ENCODE measurements around the gene LYPD4.

LYPD4 gene

DNA sequence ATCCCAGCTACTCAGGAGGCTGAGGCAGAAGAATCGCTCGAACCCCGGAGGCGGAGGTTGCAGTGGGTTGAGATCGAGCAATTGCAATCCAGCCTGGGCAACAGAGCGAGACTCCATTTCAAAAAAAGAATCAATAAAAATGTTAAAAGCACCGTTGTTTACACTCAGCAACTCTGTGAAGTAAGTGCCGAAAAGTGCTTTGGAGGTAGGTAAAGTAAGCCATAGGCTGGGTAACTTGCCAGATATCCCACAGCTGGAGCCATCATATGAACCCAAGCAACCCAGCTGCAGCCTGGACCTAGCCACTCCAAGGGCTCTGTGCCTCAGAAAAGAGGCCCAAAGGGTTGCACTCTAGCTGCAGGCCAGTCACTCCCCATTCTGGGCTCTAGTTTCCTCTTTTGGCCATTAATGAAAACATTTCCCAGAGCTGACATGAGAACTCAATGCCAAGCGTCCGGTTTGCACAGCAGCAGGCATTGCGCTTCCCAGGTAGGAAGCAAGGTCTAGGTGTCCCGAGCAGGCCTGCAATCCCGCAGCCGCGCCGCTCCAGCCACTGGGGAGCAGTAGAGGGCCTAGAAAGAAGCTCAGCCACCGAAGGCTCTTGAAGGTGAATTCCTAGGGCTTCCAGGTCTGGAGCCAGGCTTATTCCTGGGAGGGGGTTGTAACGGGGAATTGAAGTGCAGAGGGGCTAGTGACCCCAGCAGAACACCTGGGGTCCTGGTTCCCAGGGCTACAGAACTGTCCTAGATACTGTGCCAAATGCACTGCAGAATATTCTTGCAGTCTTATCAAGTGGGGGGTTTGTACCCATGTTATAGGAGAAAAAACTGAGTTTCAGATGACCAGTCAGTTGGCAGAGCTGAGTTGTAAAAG, 28.5 kb upstream of the LYPD4 start:
- DNase-seq (ENCODE audit: low spot score) = no peak

DNA sequence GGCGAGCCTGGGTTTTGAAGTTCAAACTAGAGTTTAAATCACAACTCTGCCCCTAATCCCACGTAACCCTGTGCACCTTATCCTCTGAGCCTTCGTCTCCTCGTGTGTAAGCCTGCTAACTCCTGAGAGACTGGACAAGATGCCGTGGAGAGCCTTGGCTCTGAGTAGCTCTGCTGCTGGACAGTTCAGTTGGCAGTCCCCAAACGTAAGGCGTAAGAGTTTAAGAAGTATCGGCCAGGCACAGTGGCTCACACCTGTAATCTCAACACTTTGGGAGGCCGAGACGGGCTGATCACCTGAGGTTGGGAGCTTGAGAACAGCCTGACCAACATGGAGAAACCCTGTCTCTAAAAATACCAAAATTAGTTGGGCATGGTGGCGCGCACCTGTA, 27.9 kb upstream of the LYPD4 start:
- no peak for DNase-seq (ENCODE audit: low spot score)

DNA sequence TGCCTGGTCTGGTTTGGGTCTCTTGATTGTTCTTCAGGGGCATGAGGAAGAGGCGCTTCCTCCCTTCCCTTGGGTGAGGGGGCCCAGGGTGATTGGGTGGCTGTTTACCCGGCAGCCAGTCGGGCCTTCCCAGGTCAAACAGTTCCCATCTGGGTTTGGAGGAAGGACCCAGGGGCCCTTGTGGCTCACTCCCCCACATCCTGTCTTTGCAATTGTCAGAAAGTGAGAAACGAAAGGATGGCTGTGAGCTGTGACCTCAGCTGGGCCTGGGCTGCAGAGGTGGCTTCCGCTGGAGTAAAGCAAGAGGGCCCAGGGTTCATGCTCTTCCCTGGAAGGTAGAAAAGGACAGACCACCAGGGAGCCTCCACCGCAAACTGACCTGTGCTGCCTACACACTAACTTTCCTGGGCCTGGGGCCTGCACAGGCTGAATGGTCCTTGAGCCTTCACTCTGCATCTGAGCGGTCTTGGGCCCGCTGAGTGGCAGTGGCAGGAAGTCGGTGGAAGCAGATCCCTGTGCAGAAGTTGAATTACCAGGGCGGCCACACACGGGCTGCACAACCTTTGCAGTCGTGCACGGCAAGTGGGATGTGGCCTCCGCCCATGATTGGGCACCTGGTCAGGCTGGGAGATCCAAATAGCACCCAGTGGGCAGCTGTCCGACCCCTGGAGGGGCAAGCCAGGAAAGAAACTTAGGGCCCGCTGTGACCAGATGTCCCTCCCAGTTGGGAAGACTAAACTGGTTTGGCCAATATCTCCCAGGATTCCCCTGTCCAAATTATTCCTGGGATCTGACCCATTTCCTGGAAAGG, 27.3 kb upstream of the LYPD4 start:
- no peak for DNase-seq (ENCODE audit: low spot score)

DNA sequence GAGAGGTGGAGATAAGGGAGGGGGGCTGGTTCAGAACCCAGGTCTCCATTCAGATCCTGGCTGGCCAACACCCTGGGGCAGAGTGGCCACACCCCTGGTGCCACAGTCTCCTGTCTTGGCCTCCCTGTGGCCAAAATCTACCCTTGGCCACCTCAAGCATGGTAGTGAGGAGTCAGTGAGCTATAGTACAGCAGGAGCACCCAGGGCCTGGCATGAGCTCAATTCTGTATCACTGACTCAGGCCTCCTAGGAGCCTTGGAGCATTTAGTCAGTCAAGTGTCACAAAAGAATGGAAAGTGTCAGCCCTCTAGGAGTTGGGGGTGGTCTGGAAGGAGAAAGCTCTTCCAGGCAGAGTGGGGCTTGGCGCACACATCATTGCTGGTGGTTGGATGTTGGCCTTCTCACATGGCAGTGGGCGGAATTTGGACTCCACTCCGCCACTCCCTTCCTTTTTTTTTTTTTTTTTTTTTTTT, 26.0 kb upstream of the LYPD4 start:
- peak; percentile 49 for DNase-seq (ENCODE audit: low spot score)

DNA sequence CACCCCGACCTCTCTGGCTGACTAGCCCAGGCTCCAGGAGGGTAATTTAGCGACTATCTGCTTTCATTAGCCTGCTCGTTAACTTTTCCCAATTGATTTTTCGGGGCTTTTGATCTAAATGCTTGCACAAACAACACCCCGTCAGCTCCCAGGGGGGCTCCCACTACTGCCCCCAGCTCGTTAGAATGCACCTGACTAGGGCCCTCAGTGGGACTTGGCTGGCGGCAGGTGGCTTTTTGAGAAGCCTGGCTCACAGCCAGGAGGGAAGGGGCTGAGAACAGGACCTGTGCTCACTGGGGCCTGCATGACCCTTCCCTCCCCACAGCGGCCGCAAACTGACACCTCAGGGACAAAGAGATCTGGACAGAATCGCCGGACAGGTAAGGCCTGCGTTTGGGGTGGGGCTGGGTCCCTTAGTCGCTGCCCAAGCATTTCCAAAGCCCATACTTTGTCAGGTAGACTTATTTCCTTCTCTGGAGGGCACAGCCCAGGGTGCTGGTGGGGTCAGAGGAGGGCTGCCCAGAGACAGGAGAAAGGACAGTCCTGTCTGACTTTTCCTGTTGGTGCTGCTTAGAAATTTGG, 25.0 kb upstream of the LYPD4 start:
- DNase-seq (ENCODE audit: low spot score) = no peak

DNA sequence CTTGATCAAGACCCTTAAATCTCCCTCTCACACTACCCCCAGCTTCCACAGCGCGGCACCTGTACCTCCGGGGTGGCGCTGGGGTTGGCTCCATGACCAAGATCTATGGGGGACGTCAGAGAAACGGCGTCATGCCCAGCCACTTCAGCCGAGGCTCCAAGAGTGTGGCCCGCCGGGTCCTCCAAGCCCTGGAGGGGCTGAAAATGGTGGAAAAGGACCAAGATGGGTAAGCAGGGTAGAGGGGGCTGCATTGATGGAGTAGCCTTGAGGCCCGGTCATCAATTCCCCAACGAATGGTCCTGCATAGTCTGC, 24.5 kb upstream of the LYPD4 start:
- DNase-seq (ENCODE audit: low spot score) = no peak

DNA sequence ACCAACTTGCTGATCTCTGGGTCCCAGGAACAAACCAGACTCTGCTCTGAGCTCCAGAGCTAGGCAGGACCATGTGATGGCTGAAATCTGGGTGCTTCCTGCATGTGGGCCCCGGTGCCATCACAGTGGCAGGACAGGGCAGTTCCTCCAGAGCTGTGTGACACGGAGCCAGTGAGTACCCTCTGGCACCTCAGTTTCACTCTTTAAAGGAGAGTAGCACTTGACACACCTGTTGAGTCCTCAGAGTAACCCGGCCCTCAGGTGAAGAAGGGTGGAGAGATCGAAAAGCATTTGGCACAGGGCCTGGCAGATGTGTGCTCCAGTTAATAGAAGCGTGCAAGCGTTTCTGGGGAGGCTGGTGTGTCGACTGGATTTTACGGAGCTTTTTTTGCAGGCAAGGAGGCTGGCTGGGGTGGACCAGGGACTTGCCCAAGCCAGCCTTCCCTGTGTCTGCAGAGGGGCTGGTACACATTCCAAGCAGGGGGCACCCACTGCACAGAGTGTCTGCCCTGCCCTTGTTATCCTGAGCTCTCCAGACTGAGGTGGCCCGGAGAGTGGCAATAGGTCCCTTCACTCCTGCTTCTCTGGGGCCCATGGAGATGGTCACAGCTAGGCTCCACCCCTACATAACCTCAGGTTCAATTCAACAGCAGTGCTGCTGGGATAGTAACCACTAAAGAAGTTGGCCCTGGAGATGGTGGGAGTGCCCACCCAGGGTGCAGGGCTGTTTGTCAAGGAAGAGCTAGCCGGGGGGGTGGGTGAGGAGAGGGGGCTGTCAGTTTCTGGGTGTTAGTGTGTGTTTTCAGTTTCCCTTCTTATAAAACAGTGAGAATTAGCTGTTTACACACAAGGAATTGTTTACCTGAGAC, 23.9 kb upstream of the LYPD4 start:
- DNase-seq (ENCODE audit: low spot score) = no peak

DNA sequence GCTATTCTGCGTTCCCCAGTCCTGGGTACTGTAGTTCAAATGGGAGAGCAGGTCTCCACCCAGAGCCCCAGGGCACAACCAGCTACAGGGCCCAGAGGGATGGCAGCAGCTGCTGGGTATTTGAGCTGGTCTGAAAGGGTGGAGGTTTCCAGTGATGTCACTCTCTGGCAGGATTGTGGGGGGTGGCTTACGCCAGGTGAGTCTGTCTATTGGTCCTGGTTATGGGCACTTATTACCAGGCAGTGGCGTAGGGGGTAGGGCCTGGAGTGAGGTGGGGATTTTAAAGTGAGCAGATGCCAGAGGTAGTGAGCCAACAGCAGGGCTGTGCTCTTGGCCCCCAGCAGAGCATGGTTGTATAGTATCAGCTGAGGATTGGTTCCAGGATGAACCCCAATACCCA, 21.8 kb upstream of the LYPD4 start:
- no peak for DNase-seq (ENCODE audit: low spot score)

DNA sequence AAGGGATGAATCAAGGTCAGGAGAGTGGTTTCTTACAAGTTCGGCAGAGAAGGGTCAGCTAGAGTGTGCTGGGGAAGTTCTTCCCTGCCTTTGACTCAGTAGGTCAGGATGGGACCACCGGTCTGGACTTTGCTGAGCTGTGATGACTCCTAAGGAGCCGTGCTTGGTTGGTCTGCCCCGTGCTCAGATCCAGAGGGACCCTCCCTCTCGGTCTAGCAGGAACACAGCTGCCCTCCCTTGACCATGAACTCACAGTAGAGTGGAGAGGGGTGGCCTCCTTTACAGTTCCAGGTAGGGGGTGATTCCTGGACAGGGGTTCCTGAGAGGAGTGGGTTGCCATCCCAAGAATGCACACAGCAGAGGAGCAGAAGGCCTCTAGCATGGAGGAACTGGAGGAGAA, 19.9 kb upstream of the LYPD4 start:
- DNase-seq (ENCODE audit: low spot score) = no peak

DNA sequence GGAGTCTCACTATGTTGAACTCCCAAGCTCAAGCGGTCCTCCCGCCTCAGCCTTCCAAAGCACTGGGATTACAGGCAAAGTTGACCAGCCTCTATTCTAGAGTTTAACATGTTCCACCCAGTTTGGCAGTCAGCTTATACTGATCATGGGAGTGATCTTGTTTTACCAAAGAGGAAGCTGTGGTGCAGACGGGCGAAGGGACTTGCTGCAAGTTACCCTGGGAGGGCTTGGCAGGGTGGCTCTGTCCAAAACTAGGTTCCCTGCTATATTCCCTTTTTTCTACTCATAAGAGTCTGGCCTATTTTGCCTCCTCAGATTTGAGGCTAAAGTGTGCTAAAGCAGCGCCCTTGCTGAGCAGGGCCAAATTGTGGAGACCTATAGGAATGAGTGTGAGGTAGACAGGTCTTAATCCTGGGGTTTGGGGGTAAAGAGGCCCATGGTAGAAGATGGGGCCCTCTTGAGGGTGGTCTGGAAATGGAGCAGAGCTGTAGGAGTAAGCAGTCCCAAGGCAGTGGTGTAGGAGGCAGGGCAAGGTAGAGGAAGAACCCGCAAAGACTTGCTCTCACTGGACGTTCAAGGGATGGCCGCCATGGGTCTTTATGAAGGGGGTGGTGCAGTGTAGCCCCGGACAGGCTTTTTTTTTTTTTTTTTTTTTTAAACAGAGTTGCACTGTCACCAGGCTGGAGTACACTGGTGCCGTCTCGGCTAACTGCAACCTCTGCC, 18.9 kb upstream of the LYPD4 start:
- no peak for DNase-seq (ENCODE audit: low spot score)

DNA sequence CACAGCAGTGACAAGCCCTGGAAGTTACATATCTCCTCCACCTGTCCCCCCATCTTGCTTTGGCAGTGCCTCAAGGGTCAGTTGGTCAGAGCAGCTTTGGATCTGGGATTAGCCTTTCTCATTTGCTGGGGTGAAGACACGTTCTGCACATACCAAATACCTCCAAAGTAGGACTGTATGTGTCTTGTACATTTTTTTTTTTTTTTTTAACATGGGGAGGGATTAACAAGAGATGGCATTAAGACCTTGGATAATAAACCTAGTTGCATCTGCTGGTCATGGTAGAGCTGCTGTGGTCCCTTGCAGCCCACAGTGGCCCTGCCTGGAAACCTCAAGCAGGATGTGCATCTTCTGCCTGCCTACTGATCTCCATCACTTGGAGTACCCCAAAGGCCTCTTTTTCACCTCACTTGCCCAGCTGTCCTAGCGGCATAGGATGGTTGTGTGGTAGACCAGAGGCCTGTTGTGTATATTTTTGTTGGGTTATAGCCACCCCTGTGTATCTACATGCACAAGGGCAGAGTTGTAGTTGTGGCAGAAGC, 18.0 kb upstream of the LYPD4 start:
- no peak for DNase-seq (ENCODE audit: low spot score)

DNA sequence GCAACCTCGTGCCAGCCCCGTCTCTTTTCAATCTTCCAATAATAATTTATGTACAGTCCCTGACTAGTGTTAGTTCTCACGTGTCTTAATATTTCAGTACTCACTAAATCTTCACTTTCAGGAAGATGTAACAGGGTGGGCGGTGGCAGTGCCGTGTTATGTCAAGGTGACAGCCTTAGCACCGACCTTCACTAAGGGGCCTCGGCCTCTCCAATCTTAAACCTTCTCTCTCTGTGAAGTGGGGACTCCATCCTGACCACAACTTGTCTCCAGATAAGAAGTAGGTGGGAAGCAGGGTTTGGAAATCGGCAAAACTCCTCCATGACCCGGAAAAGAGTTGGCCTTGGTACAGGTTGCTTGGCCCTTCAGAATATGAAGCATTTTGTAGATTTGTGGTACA, 17.4 kb upstream of the LYPD4 start:
- no peak for DNase-seq (ENCODE audit: low spot score)

DNA sequence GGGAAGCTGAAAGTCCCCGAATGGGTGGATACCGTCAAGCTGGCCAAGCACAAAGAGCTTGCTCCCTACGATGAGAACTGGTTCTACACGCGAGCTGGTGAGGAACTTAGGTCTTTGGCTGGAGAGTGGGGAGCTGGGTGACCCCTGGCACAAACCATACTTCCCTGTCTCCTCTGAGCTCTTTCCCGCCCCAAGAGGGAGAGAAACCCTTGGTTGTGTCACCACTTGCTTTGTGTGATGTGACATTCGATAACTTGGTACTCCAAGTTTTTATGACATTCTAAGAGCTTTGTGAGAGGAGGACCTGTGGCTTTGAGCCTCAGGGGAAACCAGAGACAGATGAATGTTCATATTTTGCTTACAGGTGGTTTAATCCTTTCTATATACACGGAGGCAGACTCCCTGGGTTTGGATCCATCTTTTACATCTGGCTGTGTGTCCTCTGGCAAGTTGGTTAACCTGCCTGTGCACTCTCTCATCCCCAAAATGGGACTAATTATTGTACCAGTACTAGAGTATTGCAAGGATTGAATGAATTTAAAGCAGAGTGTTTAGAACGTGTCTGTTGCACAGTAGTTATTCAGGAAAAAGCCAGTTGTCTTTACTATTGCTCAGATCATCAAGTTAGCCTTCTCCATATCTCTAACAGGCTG, 16.8 kb upstream of the LYPD4 start:
- no peak for DNase-seq (ENCODE audit: low spot score)

DNA sequence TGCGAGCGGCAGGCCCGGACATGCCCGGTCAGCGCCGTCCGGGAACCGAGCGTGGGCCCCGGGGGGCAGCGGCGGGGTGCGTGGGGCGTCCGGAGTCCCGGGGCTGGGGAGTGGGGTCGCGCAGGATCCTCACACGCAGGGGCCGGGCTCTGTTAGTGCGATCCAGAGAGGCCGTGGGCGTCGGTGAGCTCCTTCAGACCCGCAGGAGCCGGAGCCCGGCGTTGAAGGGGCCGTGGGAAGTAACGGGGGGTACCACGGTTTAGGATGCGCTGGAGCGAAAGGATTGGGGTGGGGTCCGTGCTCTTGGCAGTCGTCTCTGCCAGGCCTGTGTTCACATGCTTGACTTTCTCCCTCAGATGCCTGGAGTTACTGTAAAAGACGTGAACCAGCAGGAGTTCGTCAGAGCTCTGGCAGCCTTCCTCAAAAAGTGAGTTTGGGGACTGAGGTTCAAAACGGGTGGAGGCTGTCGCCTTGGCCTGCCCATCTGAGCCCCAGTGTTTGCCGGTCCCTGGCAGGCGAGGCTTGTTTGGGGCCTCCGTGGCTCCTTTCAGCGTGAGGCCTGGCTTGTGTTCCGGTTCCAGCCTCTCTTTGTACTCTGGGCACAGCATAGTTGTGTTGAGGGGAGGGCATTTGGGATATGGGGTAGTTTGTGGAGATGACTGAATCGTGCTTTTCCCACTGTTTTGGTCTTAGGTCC, 16.1 kb upstream of the LYPD4 start:
- DNase-seq (ENCODE audit: low spot score) = no peak

DNA sequence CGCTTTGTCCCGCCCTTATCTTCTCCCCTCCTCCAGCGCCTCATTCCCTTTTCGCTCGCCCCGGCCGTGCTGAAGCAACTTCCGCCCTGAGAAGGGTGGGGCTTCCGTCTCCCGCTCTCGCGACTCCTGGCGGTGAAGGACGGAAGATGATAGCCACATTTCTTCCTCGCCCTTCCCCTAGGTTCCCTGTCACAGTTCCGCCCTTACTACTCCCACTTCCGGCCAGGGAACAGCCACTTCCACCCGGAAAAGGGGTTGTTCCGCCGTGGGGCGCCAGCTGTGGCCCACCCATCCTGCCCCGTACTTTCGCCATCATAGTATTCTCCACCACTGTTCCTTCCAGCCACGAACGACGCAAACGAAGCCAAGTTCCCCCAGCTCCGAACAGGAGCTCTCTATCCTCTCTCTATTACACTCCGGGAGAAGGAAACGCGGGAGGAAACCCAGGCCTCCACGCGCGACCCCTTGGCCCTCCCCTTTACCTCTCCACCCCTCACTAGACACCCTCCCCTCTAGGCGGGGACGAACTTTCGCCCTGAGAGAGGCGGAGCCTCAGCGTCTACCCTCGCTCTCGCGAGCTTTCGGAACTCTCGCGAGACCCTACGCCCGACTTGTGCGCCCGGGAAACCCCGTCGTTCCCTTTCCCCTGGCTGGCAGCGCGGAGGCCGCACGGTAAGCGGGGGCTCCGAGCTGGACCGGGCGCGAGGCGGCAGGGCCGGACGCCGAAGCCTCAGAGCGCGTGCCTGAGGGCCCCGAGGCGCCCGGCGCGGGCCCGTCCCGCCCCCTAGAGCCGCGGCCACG, 15.3 kb upstream of the LYPD4 start, which contains the start of gene RPS19:
Gene RPS19, plus strand, starts transcription at position 638 of the 801 bp plus-strand sequence. CDS start 520 bp downstream, outside the sequence.
- DNase-seq (ENCODE audit: low spot score) = peak; percentile 97

DNA sequence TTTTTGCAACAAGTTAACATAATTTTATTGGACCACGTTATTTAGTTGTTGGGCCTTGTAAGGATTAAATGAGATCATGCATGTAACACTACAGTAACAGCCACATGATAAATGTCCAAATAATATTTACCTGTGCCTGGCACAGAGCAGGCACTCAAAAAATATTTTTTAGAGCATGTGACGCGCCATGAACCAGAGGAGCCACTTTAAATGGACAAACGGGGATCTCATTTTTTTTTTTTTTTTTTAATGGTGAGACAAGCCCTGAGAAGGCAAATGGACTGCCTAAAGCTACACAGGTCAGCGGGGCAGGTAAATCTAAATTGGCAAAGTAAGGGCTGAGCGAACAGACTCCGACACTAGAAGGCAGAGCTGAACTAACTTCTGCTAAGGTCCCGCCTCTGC, 14.7 kb upstream of the LYPD4 start:
- DNase-seq (ENCODE audit: low spot score) = no peak

DNA sequence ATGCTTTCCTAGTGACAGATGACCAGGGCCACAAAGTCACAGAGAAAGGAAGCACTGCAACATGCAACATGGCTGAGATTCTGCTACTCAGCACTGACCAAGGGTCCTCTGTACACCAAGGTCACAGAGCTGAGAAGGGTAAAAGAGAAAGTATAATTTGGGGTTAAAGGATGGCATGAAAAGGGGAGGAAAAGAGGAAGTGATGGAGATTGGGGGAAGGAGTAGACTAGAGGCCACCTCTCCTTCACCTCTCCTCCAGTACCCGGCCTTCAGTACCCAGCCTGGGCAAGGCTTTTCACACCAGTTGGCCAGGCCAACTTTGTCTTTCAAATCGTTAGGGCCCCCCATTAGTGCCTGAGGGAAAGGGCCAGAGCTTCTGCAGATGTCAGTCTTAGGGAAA, 9.3 kb upstream of the LYPD4 start:
- no peak for DNase-seq (ENCODE audit: low spot score)

DNA sequence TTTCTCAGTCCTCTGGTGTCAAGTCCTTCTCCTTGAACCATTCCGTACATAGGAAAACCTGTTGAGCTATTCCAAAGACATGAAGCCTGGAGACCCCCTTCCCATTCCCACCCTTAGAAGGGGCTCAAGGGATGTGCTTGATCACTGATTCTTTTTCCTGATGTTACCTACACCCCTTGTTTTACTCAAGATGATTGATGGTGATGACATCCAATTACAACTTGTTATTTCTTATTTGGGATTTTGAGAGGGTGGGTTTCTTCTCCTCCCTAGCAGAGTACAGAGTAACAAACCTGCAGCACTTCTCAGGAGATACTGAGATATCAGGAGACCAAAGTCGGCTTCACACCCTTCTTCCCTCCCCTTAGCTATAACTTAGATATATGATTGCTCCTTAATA, 8.9 kb upstream of the LYPD4 start:
- DNase-seq (ENCODE audit: low spot score) = no peak

DNA sequence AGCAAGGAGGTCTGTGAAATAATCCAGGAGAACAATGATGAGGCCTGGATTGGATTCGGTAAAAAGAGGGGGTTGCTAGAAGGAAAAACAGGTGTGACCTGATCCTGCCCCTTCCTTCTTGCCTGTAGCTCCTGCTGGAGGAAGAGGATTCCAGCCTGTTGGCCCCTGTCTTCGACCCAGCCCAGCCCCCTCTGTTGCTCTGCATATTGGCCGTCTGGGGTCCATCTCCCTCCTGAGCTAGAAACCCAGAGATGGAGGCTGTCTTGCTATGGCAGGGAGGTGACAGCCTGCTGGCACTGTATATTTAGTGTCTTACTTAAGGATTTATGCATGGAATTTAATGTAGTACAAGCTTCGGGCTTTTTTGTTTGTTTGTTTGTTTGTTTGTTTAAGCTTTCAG, 7.0 kb upstream of the LYPD4 start:
- DNase-seq (ENCODE audit: low spot score) = no peak

All from AG08396 (cell line).